WTC11 (cell line): ENCODE measurements around the gene PRLR.

Source experiments
- CTCF ChIP-seq: fragments of 200-600 bp; IDR thresholded peaks from 2 replicates; pipeline ENCODE4 v1.8.0; 2022; ENCODE audit warnings: antibody characterized with exemption
- ERG ChIP-seq: fragments of 250-450 bp; sonication (Bioruptor Pico); IDR thresholded peaks from 2 replicates; pipeline ENCODE4 v1.8.0; 2021; ENCODE audit warnings: mild to moderate bottlenecking
- GABPB1 ChIP-seq: sonication (generic); formaldehyde crosslinking; IDR thresholded peaks from 2 replicates; pipeline ENCODE4 v1.8.1; 2023; ENCODE audit warnings: mild to moderate bottlenecking, missing genetic modification reagents
- IRF1 ChIP-seq: sonication (generic); formaldehyde crosslinking; IDR thresholded peaks from 2 replicates; pipeline ENCODE4 v1.8.0; 2023; ENCODE audit warnings: missing genetic modification reagents
- JUN ChIP-seq: sonication (generic); formaldehyde crosslinking; IDR thresholded peaks from 2 replicates; pipeline ENCODE4 v1.8.0; 2023; ENCODE audit warnings: mild to moderate bottlenecking, missing genetic modification reagents
- MAX ChIP-seq: sonication (generic); formaldehyde crosslinking; IDR thresholded peaks from 2 replicates; pipeline ENCODE4 v1.8.0; 2022; ENCODE audit warnings: mild to moderate bottlenecking, missing genetic modification reagents

- TF ChIP-seq CTCF = no peak
- no peak for TF ChIP-seq IRF1 (CRISPR knock-in tag)
- TF ChIP-seq MAX (CRISPR knock-in tag) = no peak
- TF ChIP-seq GABPB1 (CRISPR knock-in tag) = no peak
- no peak for TF ChIP-seq JUN (CRISPR knock-in tag)
- no peak for TF ChIP-seq ERG
Measured at GRCh38 chr5:35117967-35118366, 112.3 kb downstream of the PRLR start.
